A549 treated with CpdA at 1 μM for 4 hours (cell line): ENCODE data around the gene NEK7. TPM values are rescaled to one million over a fixed set of nuclear protein-coding genes. Genes with fewer than 3 reads are reported as not detected.

ENCODE experiments used
- total RNA-seq: library from RNA; stranded (reverse); fragments of 200-300 nt; extraction: Qiagen RNA extraction; gene quantifications from 5 replicates; pipeline ENCODE4 v1.2.3, GENCODE V29; 2022; ENCODE audit warnings: low read depth

Gene NEK7
- total RNA-seq, result 14.9 to 22.2 TPM (median 19.4 TPM) in 5 replicates

DNA sequence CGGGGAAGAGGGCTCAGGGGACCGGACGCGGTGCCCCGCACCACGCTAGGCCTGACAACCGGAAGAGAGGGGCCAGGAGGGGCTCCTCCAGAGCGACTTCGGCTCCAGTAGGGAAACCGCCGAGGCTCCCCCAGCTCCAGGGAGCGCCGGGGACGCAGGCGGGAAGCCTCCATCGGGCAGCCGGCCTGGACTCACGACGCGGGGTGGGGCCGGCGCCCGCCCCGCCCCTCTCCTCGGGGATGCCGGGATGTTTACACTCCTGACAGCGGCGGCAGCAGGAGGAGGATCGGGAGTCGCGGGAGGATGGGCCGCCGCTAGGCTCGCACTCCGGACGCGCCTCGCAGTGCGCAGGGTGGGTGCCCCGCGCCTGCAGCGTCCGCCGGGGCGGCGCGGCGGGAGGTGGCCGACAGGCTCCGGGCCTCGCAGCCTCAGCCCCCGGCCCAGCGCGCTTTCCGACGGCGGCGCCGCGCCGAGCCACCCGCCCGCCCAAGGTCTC is at the start of gene NEK7:
Gene NEK7, plus strand, starts transcription at position 254 of the 496 bp plus-strand sequence. CDS start 75,583 bp downstream, outside the sequence.

Other genes with a start within 250 kb of the NEK7 start
- gene LHX9, start 239.6 kb upstream of the NEK7 start, total RNA-seq, result 0.02 to 0.11 TPM (median 0.07 TPM) in 4 of 5 replicates, not detected in the other